ENCODE data around the gene THUMPD1.

DNA sequence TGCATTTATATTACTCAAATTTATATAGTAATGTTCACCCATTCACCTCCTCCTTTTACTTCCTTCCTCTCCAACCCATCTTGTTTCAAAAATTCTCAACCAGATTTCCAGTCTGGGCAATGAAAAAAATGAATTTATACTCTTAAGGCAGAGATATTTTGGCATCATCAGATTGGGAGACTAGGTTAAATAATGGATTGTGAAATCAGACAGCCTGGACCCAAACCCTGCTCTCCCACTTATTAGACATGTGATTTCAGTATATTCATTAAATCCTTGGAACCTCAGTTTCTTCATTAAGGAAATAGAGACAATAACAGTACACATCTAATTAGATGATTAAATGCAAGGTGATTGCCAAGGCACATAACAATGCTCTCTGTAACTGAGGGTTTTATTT, 52.0 kb downstream of the THUMPD1 start:
- TF ChIP-seq, protein P1, sequence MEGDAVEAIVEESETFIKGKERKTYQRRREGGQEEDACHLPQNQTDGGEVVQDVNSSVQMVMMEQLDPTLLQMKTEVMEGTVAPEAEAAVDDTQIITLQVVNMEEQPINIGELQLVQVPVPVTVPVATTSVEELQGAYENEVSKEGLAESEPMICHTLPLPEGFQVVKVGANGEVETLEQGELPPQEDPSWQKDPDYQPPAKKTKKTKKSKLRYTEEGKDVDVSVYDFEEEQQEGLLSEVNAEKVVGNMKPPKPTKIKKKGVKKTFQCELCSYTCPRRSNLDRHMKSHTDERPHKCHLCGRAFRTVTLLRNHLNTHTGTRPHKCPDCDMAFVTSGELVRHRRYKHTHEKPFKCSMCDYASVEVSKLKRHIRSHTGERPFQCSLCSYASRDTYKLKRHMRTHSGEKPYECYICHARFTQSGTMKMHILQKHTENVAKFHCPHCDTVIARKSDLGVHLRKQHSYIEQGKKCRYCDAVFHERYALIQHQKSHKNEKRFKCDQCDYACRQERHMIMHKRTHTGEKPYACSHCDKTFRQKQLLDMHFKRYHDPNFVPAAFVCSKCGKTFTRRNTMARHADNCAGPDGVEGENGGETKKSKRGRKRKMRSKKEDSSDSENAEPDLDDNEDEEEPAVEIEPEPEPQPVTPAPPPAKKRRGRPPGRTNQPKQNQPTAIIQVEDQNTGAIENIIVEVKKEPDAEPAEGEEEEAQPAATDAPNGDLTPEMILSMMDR (conservative IDR thresholded peaks at IDR 0.05 in 1 of 2, IDR thresholded peaks at IDR 0.05 in 1 of 2; ENCODE audit: extremely low read depth in 1 of 2, insufficient read depth in 1 of 2, low read depth in 1 of 2, low read length in 2 of 2) = no peak
- TF ChIP-seq EZH2 (IDR thresholded peaks at IDR 0.05; ENCODE audit: borderline replicate concordance, low read length) = no peak
